ENCODE data around the gene THOP1.
A peak's percentile ranks its signal among the peaks of the same experiment; 100 is the strongest.

THOP1 gene

GRCh38 chr19:2782936-2783780, 2.1 kb upstream of the THOP1 start, which contains the start of gene SGTA:
TSS of gene SGTA (minus strand) at chr19:2783273. CDS start at chr19:2769068, 14,205 bp downstream.
- TF ChIP-seq CTCF (conservative IDR thresholded peaks at IDR 0.05; ENCODE audit: control insufficient read depth, insufficient read depth, low read depth, low read length), result peak; percentile 35
- peak within 1 kb of the TSS; percentile 96 for H3K4me3 ChIP-seq (ENCODE audit: control insufficient read depth, low read depth, low read length)
- DNase-seq (ENCODE audit: low read depth), result peak; percentile 99

GRCh38 chr19:2783781-2784145, 1.5 kb upstream of the THOP1 start:
- TF ChIP-seq CTCF (conservative IDR thresholded peaks at IDR 0.05; ENCODE audit: control insufficient read depth, insufficient read depth, low read depth, low read length), result no peak
- no peak overlapping the region for H3K4me3 ChIP-seq (ENCODE audit: control insufficient read depth, low read depth, low read length)
- no peak for DNase-seq (ENCODE audit: low read depth)

GRCh38 chr19:2787115-2787514, 1.8 kb downstream of the THOP1 start:
- TF ChIP-seq CTCF (conservative IDR thresholded peaks at IDR 0.05; ENCODE audit: control insufficient read depth, insufficient read depth, low read depth, low read length), result no peak
- DNase-seq (ENCODE audit: low read depth), result no peak
- no peak overlapping the region for H3K4me3 ChIP-seq (ENCODE audit: control insufficient read depth, low read depth, low read length)

GRCh38 chr19:2788237-2788636, 2.9 kb downstream of the THOP1 start:
- TF ChIP-seq CTCF (conservative IDR thresholded peaks at IDR 0.05; ENCODE audit: control insufficient read depth, insufficient read depth, low read depth, low read length), result no peak

GRCh38 chr19:2790194-2790556, 4.9 kb downstream of the THOP1 start:
- no peak for TF ChIP-seq CTCF (conservative IDR thresholded peaks at IDR 0.05; ENCODE audit: control insufficient read depth, insufficient read depth, low read depth, low read length)
- DNase-seq (ENCODE audit: low read depth), result no peak

More at GRCh38 chr19:2788237-2788636, 2.9 kb downstream of the THOP1 start:
- H3K4me3 ChIP-seq (ENCODE audit: control insufficient read depth, low read depth, low read length), result no peak overlapping the region
- DNase-seq (ENCODE audit: low read depth), result no peak

GRCh38 chr19:2790557-2791271, 5.4 kb downstream of the THOP1 start:
- no peak for DNase-seq (ENCODE audit: low read depth)
- no peak for TF ChIP-seq CTCF (conservative IDR thresholded peaks at IDR 0.05; ENCODE audit: control insufficient read depth, insufficient read depth, low read depth, low read length)
- H3K4me3 ChIP-seq (ENCODE audit: control insufficient read depth, low read depth, low read length), result no peak overlapping the region

More at GRCh38 chr19:2790194-2790556, 4.9 kb downstream of the THOP1 start:
- H3K4me3 ChIP-seq (ENCODE audit: control insufficient read depth, low read depth, low read length), result no peak overlapping the region

All from fibroblast of mammary gland (primary cell).